Measurements from ENCODE around the gene MMADHC. TPM values are rescaled to one million over a fixed set of nuclear protein-coding genes. Genes with fewer than 3 reads are reported as not detected.

Gene MMADHC
- polyA plus RNA-seq, 1 donor: 98.1 TPM

- DNase-seq: no peak
- WGBS (ENCODE audit: insufficient coverage, low lambda C conversion rate): no CpG with 5 or more reads among the region's 1 CpG
- no peaks in the 10 kb centered on the region for H3K27me3 ChIP-seq (ENCODE audit: control insufficient read depth, insufficient read depth, low read length)
- no peak overlapping the region for H3K4me3 ChIP-seq (ENCODE audit: low read length)
- H3K4me1 ChIP-seq (ENCODE audit: control insufficient read depth, insufficient read depth, low read length): no peaks in the 10 kb centered on the region
- H3K36me3 ChIP-seq (ENCODE audit: control insufficient read depth, insufficient read depth, low read length): no peaks in the 10 kb centered on the region
- no peaks in the 10 kb centered on the region for H3K9me3 ChIP-seq (ENCODE audit: control insufficient read depth, low read depth, low read length)
- H3K27ac ChIP-seq (ENCODE audit: low read length): no peak overlapping the region
These were observed 31.1 kb downstream of the MMADHC start for GRCh38 chr2:149556452-149556851.

- H3K27me3 ChIP-seq (ENCODE audit: control insufficient read depth, insufficient read depth, low read length): no peaks in the 10 kb centered on the region
- H3K4me3 ChIP-seq (ENCODE audit: low read length): no peak overlapping the region
- H3K36me3 ChIP-seq (ENCODE audit: control insufficient read depth, insufficient read depth, low read length): no peaks in the 10 kb centered on the region
- no peak overlapping the region for H3K27ac ChIP-seq (ENCODE audit: low read length)
- no peaks in the 10 kb centered on the region for H3K9me3 ChIP-seq (ENCODE audit: control insufficient read depth, low read depth, low read length)
- no peak for DNase-seq
- 89% methylated on average over 1 of the region's 2 CpGs for WGBS (ENCODE audit: insufficient coverage, low lambda C conversion rate)
- no peaks in the 10 kb centered on the region for H3K4me1 ChIP-seq (ENCODE audit: control insufficient read depth, insufficient read depth, low read length)
These were observed 34.7 kb downstream of the MMADHC start for GRCh38 chr2:149552830-149553229.

GRCh38 chr2:149552226-149552625 is 35.3 kb downstream of the MMADHC start:
- H3K9me3 ChIP-seq (ENCODE audit: control insufficient read depth, low read depth, low read length): no peaks in the 10 kb centered on the region
- DNase-seq: no peak
- WGBS (ENCODE audit: insufficient coverage, low lambda C conversion rate): no CpG with 5 or more reads among the region's 4 CpGs
- H3K27ac ChIP-seq (ENCODE audit: low read length): no peak overlapping the region
- no peak overlapping the region for H3K4me3 ChIP-seq (ENCODE audit: low read length)
- H3K27me3 ChIP-seq (ENCODE audit: control insufficient read depth, insufficient read depth, low read length): no peaks in the 10 kb centered on the region
- H3K4me1 ChIP-seq (ENCODE audit: control insufficient read depth, insufficient read depth, low read length): no peaks in the 10 kb centered on the region
- no peaks in the 10 kb centered on the region for H3K36me3 ChIP-seq (ENCODE audit: control insufficient read depth, insufficient read depth, low read length)

DNA sequence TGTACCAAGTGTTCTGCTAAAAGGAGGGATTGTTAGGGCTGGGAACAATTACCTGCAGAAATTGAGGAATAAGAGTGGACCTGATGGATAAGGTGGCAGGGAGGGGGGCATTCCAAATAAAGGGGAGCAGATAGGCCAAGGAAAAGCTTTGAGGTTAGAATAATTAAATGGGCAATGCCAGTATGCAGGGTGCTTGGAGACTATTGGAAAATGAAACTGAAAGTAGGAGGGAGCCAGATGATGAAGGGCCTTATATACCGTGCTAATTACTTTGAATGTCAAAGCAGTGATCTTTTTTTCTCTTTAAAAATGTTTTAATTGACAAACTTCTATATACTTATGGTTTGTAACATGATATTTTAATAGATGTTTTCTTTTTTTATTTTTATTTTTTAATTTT is 42.9 kb downstream of the MMADHC start:
- WGBS (ENCODE audit: insufficient coverage, low lambda C conversion rate): no CpG with 5 or more reads among the region's 1 CpG
- no peaks in the 10 kb centered on the region for H3K9me3 ChIP-seq (ENCODE audit: control insufficient read depth, low read depth, low read length)
- H3K27ac ChIP-seq (ENCODE audit: low read length): no peak overlapping the region
- H3K4me3 ChIP-seq (ENCODE audit: low read length): no peak overlapping the region
- DNase-seq: no peak
- H3K27me3 ChIP-seq (ENCODE audit: control insufficient read depth, insufficient read depth, low read length): no peaks in the 10 kb centered on the region
- H3K36me3 ChIP-seq (ENCODE audit: control insufficient read depth, insufficient read depth, low read length): no peaks in the 10 kb centered on the region
- H3K4me1 ChIP-seq (ENCODE audit: control insufficient read depth, insufficient read depth, low read length): no peaks in the 10 kb centered on the region

- H3K27me3 ChIP-seq (ENCODE audit: control insufficient read depth, insufficient read depth, low read length): no peaks in the 10 kb centered on the region
- no peaks in the 10 kb centered on the region for H3K9me3 ChIP-seq (ENCODE audit: control insufficient read depth, low read depth, low read length)
- 86% methylated on average over 1 of the region's 1 CpG for whole genome bisulfite sequencing (ENCODE audit: insufficient coverage, low lambda C conversion rate)
- H3K4me1 ChIP-seq (ENCODE audit: control insufficient read depth, insufficient read depth, low read length): no peaks in the 10 kb centered on the region
- no peak overlapping the region for H3K4me3 ChIP-seq (ENCODE audit: low read length)
- H3K27ac ChIP-seq (ENCODE audit: low read length): no peak overlapping the region
- H3K36me3 ChIP-seq (ENCODE audit: control insufficient read depth, insufficient read depth, low read length): no peaks in the 10 kb centered on the region
- no peak for DNase-seq
These were observed 43.7 kb downstream of the MMADHC start for GRCh38 chr2:149543845-149544244.

DNA sequence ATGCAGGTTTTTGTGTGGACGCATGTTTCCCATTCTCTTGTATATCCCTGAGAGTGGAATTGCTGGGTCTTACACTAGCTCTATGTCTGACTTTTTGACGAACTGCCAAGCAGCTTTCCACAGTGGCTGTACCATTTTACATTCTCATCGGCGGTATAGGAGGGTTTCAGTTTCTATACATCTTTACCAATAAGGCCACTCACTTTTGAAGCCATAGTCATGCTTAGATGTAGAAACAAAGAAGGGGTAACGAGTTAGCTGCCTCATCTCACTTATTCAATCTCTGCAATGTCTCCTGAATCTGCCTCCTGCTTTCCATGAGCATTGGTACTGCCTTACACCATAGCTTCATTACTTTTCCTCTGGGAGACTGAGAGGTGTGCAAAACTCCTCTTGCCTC is 47.4 kb downstream of the MMADHC start:
- no peaks in the 10 kb centered on the region for H3K36me3 ChIP-seq (ENCODE audit: control insufficient read depth, insufficient read depth, low read length)
- no peak overlapping the region for H3K4me3 ChIP-seq (ENCODE audit: low read length)
- no peaks in the 10 kb centered on the region for H3K9me3 ChIP-seq (ENCODE audit: control insufficient read depth, low read depth, low read length)
- H3K27me3 ChIP-seq (ENCODE audit: control insufficient read depth, insufficient read depth, low read length): no peaks in the 10 kb centered on the region
- no peak for DNase-seq
- no peak overlapping the region for H3K27ac ChIP-seq (ENCODE audit: low read length)
- H3K4me1 ChIP-seq (ENCODE audit: control insufficient read depth, insufficient read depth, low read length): no peaks in the 10 kb centered on the region
- WGBS (ENCODE audit: insufficient coverage, low lambda C conversion rate): no CpG with 5 or more reads among the region's 5 CpGs

- Histone ChIP-seq H3K4me3 (ENCODE audit: low read length) (no peak overlapping the region), H3K27me3 (ENCODE audit: control insufficient read depth, insufficient read depth, low read length) (no peaks in the 10 kb centered on the region), H3K9me3 (ENCODE audit: control insufficient read depth, low read depth, low read length) (no peaks in the 10 kb centered on the region), H3K4me1 (ENCODE audit: control insufficient read depth, insufficient read depth, low read length) (no peaks in the 10 kb centered on the region), H3K36me3 (ENCODE audit: control insufficient read depth, insufficient read depth, low read length) (no peaks in the 10 kb centered on the region), H3K27ac (ENCODE audit: low read length) (no peak overlapping the region)
- no peak for DNase-seq
- 95% methylated on average over 3 of the region's 8 CpGs for WGBS (ENCODE audit: insufficient coverage, low lambda C conversion rate)
These were observed 49.3 kb downstream of the MMADHC start for GRCh38 chr2:149538138-149538833.

DNA sequence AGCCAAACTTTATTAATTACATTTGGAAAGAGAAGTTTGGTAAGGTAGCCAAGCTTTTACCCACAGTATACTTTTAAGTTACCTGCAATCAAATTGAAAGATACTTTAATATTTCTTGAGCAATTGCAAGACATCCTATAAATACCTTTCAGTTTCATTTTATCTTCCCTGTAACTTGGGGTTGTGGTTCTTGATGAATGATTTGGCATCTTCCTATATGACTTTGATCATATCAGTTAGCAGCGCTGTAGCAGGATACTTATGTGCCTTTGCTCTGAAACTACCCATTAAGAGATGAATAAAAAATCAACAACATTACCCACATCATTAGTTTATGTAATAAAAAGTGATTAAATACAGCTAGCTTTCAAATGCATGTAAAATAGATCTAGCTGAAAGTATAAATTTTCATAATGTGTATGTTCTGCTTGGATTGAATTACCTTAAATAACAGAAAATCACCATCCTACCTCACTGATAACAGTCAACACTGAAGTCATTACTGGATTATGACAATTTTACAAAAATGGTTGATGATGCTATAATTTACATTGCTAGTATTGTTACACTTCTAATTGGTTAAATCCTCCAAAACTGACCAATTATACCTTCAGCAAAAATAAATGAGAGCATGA is 50.4 kb downstream of the MMADHC start:
- no peaks in the 10 kb centered on the region for H3K4me1 ChIP-seq (ENCODE audit: control insufficient read depth, insufficient read depth, low read length)
- WGBS (ENCODE audit: insufficient coverage, low lambda C conversion rate): no CpG with 5 or more reads among the region's 1 CpG
- H3K27me3 ChIP-seq (ENCODE audit: control insufficient read depth, insufficient read depth, low read length): no peaks in the 10 kb centered on the region
- H3K9me3 ChIP-seq (ENCODE audit: control insufficient read depth, low read depth, low read length): no peaks in the 10 kb centered on the region
- no peak for DNase-seq
- H3K4me3 ChIP-seq (ENCODE audit: low read length): no peak overlapping the region
- no peaks in the 10 kb centered on the region for H3K36me3 ChIP-seq (ENCODE audit: control insufficient read depth, insufficient read depth, low read length)
- H3K27ac ChIP-seq (ENCODE audit: low read length): no peak overlapping the region

GRCh38 chr2:149536649-149537048 is 50.9 kb downstream of the MMADHC start:
- DNase-seq: no peak
- no peak overlapping the region for H3K4me3 ChIP-seq (ENCODE audit: low read length)
- no peaks in the 10 kb centered on the region for H3K9me3 ChIP-seq (ENCODE audit: control insufficient read depth, low read depth, low read length)
- no peaks in the 10 kb centered on the region for H3K27me3 ChIP-seq (ENCODE audit: control insufficient read depth, insufficient read depth, low read length)
- H3K36me3 ChIP-seq (ENCODE audit: control insufficient read depth, insufficient read depth, low read length): no peaks in the 10 kb centered on the region
- no peak overlapping the region for H3K27ac ChIP-seq (ENCODE audit: low read length)
- H3K4me1 ChIP-seq (ENCODE audit: control insufficient read depth, insufficient read depth, low read length): no peaks in the 10 kb centered on the region

DNA sequence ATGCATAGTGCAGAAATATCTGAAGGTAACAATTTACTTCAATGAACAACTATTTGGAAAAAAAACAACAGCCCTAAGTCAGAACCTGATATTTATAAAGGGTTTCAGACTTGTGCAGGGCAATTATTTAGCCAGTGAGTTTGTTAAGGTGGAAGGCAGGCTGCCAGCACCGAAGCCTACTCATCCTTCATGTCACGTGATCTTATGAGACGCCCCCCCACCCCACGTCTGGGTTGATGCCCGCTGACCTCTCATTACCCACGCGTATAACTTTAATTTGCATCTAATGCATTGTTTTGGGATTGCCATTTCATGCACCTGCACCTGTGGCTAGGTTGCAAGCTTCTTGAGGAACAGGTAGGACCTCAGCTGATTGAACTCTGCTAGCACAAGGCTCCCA is 52.9 kb downstream of the MMADHC start:
- WGBS (ENCODE audit: insufficient coverage, low lambda C conversion rate): 90% methylated on average over 2 of the region's 7 CpGs
- no peaks in the 10 kb centered on the region for H3K9me3 ChIP-seq (ENCODE audit: control insufficient read depth, low read depth, low read length)
- no peaks in the 10 kb centered on the region for H3K27me3 ChIP-seq (ENCODE audit: control insufficient read depth, insufficient read depth, low read length)
- H3K27ac ChIP-seq (ENCODE audit: low read length): no peak overlapping the region
- H3K36me3 ChIP-seq (ENCODE audit: control insufficient read depth, insufficient read depth, low read length): no peaks in the 10 kb centered on the region
- no peak for DNase-seq
- H3K4me3 ChIP-seq (ENCODE audit: low read length): no peak overlapping the region
- no peaks in the 10 kb centered on the region for H3K4me1 ChIP-seq (ENCODE audit: control insufficient read depth, insufficient read depth, low read length)

- DNase-seq: no peak
- no peak overlapping the region for H3K4me3 ChIP-seq (ENCODE audit: low read length)
- no CpG with 5 or more reads among the region's 3 CpGs for WGBS (ENCODE audit: insufficient coverage, low lambda C conversion rate)
These were observed 58.6 kb downstream of the MMADHC start for GRCh38 chr2:149528983-149529382.

More at GRCh38 chr2:149528983-149529382, 58.6 kb downstream of the MMADHC start:
- H3K27me3 ChIP-seq (ENCODE audit: control insufficient read depth, insufficient read depth, low read length): no peaks in the 10 kb centered on the region
- no peaks in the 10 kb centered on the region for H3K4me1 ChIP-seq (ENCODE audit: control insufficient read depth, insufficient read depth, low read length)
- H3K27ac ChIP-seq (ENCODE audit: low read length): no peak overlapping the region
- no peaks in the 10 kb centered on the region for H3K36me3 ChIP-seq (ENCODE audit: control insufficient read depth, insufficient read depth, low read length)
- H3K9me3 ChIP-seq (ENCODE audit: control insufficient read depth, low read depth, low read length): no peaks in the 10 kb centered on the region
